Fibroblast of the aortic adventitia (primary cell): ENCODE data around the gene NFKBIZ. TPM values are rescaled to one million over a fixed set of nuclear protein-coding genes. Genes with fewer than 3 reads are reported as not detected.

Experiments used
- DNase-seq: peaks from one replicate; pipeline ENCODE4 v3.0.0-alpha.2; 2010; ENCODE audit warnings: low read depth
- H3K4me3 ChIP-seq: 2 replicates; pipeline ENCODE4 v1.5.1; 2011; ENCODE audit warnings: low read depth, mild to moderate bottlenecking, control low read depth, low read length, moderate library complexity
- total RNA-seq: library from RNA; depleted of rRNA; stranded (reverse); fragments of >200 nt; gene quantifications from 2 replicates; pipeline ENCODE4 v1.2.3, GENCODE V29; 2012; ENCODE audit warnings: low replicate concordance
- TF ChIP-seq, protein P1 (sequence below): IDR thresholded peaks from 2 replicates; pipeline ENCODE4 v1.5.1; 2011; ENCODE audit warnings: mild to moderate bottlenecking, low read length, control low read depth, inconsistent platforms; ENCODE audit not compliant: insufficient read depth

The NFKBIZ gene
- total RNA-seq, 1 donor = 17.5 TPM

DNA sequence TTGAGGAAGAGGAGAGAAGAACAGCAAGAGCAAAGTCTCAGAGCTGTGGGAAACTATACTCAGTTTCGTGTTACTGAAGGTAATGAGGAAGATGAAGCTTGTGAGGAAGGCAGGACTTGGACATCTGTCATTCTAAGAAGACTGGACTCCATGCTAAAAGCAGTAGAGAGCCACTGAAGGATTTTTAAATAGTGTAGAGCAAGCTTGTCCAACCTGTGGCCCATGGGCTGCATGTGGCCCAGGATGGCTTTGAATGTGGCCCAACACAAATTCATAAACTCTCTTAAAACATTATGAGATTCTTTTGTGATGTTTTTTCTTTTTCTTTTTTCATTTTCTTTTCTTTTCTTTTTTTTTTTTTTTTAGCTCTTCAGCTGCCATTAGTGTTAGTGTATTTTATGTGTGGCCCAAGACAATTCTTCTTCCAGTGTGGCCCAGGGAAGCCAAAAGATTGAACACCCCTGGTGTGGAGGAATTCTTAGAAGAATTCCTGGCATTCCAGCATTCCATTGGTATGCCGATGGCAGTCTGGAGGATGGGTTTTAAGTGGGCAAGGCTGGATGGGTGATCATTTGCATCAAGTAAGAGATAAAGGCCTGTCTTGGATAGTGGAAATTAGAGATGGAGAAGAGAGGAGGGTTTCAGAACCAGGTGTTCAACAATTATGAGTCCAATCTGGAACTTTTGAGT, 6.9 kb upstream of the NFKBIZ start:
- no peak overlapping the region for H3K4me3 ChIP-seq
- no peak for DNase-seq
- TF ChIP-seq, protein P1, sequence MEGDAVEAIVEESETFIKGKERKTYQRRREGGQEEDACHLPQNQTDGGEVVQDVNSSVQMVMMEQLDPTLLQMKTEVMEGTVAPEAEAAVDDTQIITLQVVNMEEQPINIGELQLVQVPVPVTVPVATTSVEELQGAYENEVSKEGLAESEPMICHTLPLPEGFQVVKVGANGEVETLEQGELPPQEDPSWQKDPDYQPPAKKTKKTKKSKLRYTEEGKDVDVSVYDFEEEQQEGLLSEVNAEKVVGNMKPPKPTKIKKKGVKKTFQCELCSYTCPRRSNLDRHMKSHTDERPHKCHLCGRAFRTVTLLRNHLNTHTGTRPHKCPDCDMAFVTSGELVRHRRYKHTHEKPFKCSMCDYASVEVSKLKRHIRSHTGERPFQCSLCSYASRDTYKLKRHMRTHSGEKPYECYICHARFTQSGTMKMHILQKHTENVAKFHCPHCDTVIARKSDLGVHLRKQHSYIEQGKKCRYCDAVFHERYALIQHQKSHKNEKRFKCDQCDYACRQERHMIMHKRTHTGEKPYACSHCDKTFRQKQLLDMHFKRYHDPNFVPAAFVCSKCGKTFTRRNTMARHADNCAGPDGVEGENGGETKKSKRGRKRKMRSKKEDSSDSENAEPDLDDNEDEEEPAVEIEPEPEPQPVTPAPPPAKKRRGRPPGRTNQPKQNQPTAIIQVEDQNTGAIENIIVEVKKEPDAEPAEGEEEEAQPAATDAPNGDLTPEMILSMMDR = no peak

DNA sequence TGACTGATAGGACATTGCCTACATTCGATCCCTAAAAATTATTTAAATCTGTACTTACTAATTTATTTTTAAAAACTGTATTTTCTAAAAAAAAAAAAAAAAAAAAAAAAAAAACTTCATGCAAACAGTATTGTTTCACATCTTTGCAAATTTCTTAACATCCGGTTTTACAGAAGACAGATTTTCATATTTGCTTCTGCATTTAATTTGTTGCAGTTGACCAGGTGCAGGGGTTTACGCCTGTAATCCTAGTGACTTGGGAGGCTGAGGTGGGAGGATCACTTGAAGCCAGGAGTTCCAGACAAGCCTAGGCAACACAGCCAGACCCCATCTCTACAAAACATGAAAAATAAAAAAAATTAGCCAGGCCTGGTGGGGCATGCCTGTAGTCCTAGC, 6.4 kb upstream of the NFKBIZ start:
- no peak overlapping the region for H3K4me3 ChIP-seq
- TF ChIP-seq, protein P1 = no peak
- DNase-seq = no peak

DNA sequence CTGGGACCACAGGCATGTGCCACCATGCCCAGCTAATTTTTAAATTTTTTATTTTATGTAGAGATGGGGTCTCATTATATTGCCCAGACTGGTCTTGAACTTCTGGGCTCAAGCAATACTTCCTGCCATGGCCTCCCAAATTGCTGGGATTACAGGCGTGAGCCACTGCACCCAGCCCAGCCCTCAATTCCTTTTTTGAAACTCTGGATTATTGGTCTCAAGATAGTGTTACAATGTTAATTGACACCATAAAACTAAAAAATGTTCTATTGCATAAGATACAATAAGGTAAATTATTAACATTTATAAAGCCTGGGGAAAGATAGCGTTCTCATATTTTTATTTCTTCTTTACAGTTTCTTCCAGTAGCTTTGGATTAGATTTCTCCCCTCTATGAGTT, 3.9 kb upstream of the NFKBIZ start:
- TF ChIP-seq, protein P1 = no peak
- DNase-seq = no peak
- H3K4me3 ChIP-seq = no peak overlapping the region

DNA sequence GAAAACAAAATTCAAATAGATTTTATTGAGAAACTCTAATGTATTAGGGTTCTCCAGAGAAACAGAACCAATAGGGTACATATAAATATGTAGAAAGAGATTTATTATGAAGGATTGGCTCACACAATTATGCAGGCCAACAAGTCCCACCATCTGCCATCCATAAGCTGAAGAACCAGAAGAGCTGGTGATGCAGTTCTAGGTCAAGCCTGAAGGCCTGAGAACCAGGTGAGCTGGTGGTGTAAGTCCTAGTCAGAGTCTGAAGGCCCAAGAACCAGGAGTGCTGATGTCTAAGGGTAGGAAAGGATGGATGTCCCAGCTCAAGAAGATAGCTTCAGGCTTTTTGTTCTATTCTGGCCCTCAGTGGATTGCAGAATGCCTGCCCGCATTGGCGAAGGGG, 2.6 kb upstream of the NFKBIZ start:
- no peak for DNase-seq
- H3K4me3 ChIP-seq = no peak overlapping the region
- TF ChIP-seq, protein P1 = no peak

DNA sequence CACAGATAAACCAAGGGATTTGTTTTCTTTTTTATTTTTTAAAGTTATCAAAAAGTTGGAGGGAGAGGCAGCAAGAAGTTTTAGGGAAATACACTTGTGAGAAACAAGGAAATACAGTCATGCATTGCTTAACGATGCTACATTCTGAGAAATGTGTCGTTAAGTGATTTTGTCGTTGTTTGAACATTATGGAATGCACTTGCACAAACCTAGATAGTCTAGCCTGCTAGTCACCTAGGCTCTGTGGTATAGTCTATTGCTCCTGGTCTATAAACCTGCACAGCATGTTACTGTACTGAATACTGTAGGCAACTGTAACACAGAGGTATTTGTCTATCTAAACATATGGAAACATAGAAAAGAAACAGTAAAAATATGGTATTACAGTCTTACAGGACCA, 2.0 kb upstream of the NFKBIZ start:
- TF ChIP-seq, protein P1 = no peak
- H3K4me3 ChIP-seq = no peak overlapping the region
- DNase-seq = no peak

DNA sequence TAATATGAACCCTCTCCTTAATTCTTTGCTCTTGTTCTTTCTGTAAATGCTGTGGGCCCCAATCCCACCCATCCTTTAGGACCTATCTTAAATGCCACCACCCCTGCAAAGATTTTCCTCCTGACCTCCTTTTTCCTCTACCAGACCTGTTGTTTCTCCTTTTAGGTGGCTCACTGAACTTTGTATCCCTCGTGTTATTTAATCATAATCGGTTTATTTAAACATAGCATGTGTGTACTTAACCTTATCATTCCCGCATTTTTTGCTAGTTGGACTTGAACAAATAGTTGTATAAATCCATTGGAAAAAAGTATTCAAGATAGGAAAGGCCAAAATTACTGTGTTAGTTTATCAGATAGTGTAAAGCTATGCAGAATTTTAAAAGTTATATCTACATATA, 988 bp upstream of the NFKBIZ start:
- TF ChIP-seq, protein P1 = no peak
- peak overlapping the region; percentile 64 for H3K4me3 ChIP-seq
- DNase-seq = no peak

DNA sequence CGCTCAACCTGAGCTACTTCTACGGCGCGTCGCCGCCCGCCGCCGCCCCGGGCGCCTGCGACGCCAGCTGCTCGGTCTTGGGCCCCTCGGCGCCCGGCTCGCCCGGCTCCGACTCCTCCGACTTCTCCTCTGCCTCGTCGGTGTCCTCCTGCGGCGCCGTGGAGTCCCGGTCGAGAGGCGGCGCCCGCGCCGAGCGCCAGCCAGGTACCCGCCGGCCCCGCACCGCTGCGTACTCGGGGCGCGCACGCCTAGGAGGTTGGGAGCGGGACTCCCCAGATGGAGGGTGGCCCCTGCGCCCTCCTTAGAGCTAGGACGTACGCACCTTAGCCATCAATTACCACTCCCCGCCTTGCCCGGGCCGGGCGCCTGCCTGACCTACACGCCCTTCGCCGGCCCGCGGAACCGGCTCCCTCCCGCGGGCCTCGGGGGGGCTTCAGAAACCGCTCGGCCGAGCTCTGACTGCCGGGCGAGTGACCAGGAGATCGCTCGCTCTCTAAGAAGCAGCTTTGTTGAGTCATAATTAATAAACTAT, 466 bp downstream of the NFKBIZ start:
- TF ChIP-seq, protein P1 = no peak
- no peak for DNase-seq
- peak overlapping the region; percentile 82 for H3K4me3 ChIP-seq
